ENCODE data around the gene LOX.

LOX gene

GRCh38 chr5:122053181-122054109 is 24.6 kb downstream of the LOX start:
- no peak for DNase-seq (ENCODE audit: low read depth)

GRCh38 chr5:122051569-122051968 is 26.5 kb downstream of the LOX start:
- no peak for DNase-seq (ENCODE audit: low read depth)

- DNase-seq (ENCODE audit: low read depth) = no peak
Observed at GRCh38 chr5:122050959-122051358, 27.1 kb downstream of the LOX start.

DNA sequence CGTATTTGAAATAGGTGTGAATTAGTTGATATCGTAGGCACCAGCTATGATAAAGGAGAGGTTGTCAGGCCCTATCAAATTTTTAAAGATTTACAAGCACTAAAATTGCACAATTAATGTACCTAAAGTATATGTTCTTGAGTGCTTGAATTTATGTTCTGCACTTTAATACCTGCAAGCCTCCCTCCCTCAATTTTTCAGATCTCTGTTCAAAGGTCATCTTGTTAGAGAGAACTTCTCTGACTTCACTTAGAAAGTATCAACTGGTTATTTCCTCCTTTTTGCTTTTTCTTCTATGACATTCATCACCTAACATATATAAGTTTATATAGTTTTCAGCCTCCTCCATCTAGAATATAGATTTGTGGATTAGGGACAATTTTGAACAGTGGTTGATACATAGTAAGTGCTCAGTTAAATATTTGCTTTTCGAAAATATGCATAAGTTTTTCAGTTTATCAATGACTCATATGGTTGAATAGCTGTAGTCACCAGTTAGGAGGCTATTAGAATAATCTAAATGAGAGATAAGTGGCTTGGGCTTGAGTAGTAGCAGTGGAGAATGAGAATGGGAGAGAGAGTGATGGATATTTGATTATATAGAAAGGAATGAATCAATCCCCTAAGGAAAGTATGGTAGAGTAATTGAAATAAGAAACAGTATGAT is 37.3 kb downstream of the LOX start:
- DNase-seq (ENCODE audit: low read depth) = no peak

- DNase-seq (ENCODE audit: low read depth) = no peak
Observed at GRCh38 chr5:122036326-122036725, 41.7 kb downstream of the LOX start.

- DNase-seq (ENCODE audit: low read depth) = no peak
Observed at GRCh38 chr5:122035913-122036312, 42.1 kb downstream of the LOX start.

GRCh38 chr5:122031836-122032235 is 46.2 kb downstream of the LOX start:
- no peak for DNase-seq (ENCODE audit: low read depth)

- no peak for DNase-seq (ENCODE audit: low read depth)
Observed at GRCh38 chr5:122030251-122030650, 47.8 kb downstream of the LOX start.

GRCh38 chr5:122029818-122030217 is 48.2 kb downstream of the LOX start:
- no peak for DNase-seq (ENCODE audit: low read depth)

GRCh38 chr5:122022966-122023365 is 55.1 kb downstream of the LOX start:
- DNase-seq (ENCODE audit: low read depth) = no peak

GRCh38 chr5:122019919-122020590 is 58.0 kb downstream of the LOX start:
- DNase-seq (ENCODE audit: low read depth) = no peak

DNA sequence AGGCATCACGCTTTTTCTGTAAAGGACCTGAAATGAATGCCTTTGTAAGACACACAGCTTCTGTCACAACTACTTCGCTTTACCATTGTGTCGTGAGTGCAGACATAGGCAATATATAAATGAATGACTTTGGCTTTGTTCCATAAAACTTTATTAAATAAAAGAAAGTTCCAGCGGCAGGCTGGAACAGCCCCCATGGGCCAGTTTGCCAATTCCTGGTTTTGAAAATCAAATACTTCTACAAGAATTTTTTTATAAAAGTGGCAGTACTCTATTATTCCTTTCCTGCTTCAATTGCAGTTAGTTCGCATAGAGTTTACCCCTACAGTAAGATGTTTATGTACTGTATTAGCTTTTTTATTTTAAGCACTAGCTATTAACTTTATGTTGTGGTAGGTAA is 62.6 kb downstream of the LOX start:
- DNase-seq (ENCODE audit: low read depth) = no peak

- no peak for DNase-seq (ENCODE audit: low read depth)
Observed at GRCh38 chr5:122014236-122014935, 63.7 kb downstream of the LOX start.
